Right ventricle myocardium inferior (tissue), 1 donor: Measurements from ENCODE around the gene CALHM1. TPM values are rescaled to one million over a fixed set of nuclear protein-coding genes. Genes with fewer than 3 reads are reported as not detected.

Experiments used
- total RNA-seq: library from RNA; stranded (reverse); fragmentation: NEBNext Ultra II Directional; extraction: Animal tissue kit (Norgen Biotek cat#: 25700); gene quantifications from one replicate; pipeline ENCODE4 v1.2.1, GENCODE V29; 2021
- donor health status: DM: no; HTN: yes; CAD: no; lungs with severe emphysema.

CALHM1 gene
- total RNA-seq, 1 donor from 2014 or later = not detected

Other genes starting within 250 kb of the CALHM1 start
- gene RPEL1, start 213.0 kb downstream of the CALHM1 start, total RNA-seq = not detected
- gene INA, start 181.8 kb downstream of the CALHM1 start, total RNA-seq = not detected
- gene PCGF6, start 107.8 kb downstream of the CALHM1 start, total RNA-seq = 6.2 TPM
- gene TAF5, start 90.9 kb downstream of the CALHM1 start, total RNA-seq = 3.1 TPM
- gene ATP5MK, start 62.4 kb downstream of the CALHM1 start, total RNA-seq = 1,179 TPM
- 12.1 TPM for gene PDCD11, start 62.3 kb downstream of the CALHM1 start, total RNA-seq
- gene CALHM2, start 6.5 kb downstream of the CALHM1 start, total RNA-seq = 15.2 TPM
- gene CALHM3, start 20.3 kb upstream of the CALHM1 start, total RNA-seq = not detected
- gene NEURL1, start 34.8 kb upstream of the CALHM1 start, total RNA-seq = 0.05 TPM